ENCODE data around the gene CHIA. TPM values are rescaled to one million over a fixed set of nuclear protein-coding genes. Genes with fewer than 3 reads are reported as not detected.

Gene CHIA
- total RNA-seq: not detected in 2 replicates

DNA sequence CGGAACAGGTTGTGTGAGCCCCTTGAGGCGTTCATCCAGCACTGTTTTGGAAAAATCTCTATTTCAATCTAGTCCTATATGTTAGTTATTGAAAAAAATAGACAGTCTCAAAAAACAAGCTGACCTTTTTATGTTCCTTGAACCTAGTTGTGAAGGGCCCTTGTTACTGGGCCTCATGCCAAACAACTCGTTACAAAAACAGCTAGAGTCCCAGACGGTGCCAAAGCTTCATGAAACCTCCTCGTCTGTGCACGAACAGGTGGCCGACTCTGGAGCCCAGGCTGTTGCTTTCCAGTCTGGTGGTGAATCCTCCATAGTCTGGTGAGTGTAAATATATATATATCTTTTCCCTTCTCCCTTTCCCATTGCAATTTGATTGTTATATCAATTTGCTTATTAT is at the start of gene CHIA:
CHIA (plus strand) TSS at position 222 of the 400 bp plus-strand sequence. CDS start 19,617 bp downstream, outside the sequence.
- Mint-ChIP-seq H3K27ac (no peak within 1 kb of the TSS), H3K27me3 (ENCODE audit: insufficient read depth) (peaks cover 3% of the 10 kb centered on the region), H3K9me3 (peaks cover 4% of the 10 kb centered on the region), H3K4me3 (no peak within 1 kb of the TSS), H3K36me3 (ENCODE audit: low read depth) (no peaks in the 10 kb centered on the region), H3K4me1 (ENCODE audit: low read depth) (peaks cover 5% of the 10 kb centered on the region)
- intact Hi-C loops (cut with micrococcal nuclease): no loop called here
- DNase-seq (ENCODE audit: low spot score): no peak

DNA sequence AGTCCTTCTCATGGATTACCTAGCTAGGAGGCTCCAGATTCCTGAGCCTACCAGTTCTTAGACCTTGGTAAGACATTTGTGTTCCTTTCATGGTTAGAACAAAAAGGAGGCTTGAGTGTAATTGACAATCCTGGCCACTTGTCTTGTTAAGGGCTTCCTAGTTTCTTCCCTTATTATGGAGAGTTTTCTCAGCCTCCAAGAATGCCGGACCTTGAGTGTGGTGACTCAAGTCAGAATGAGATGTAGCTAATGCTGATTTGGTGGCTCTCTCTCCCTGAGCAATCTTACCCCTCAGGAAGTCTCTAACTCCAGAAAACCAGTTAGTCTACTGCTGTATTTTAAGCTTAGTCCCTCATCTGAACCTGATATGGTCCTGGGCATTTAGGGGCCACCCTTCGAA is 48.9 kb upstream of the CHIA start:
- DNase-seq (ENCODE audit: low spot score): no peak
- H3K36me3 Mint-ChIP-seq (ENCODE audit: low read depth): peaks cover 40% of the 10 kb centered on the region

DNA sequence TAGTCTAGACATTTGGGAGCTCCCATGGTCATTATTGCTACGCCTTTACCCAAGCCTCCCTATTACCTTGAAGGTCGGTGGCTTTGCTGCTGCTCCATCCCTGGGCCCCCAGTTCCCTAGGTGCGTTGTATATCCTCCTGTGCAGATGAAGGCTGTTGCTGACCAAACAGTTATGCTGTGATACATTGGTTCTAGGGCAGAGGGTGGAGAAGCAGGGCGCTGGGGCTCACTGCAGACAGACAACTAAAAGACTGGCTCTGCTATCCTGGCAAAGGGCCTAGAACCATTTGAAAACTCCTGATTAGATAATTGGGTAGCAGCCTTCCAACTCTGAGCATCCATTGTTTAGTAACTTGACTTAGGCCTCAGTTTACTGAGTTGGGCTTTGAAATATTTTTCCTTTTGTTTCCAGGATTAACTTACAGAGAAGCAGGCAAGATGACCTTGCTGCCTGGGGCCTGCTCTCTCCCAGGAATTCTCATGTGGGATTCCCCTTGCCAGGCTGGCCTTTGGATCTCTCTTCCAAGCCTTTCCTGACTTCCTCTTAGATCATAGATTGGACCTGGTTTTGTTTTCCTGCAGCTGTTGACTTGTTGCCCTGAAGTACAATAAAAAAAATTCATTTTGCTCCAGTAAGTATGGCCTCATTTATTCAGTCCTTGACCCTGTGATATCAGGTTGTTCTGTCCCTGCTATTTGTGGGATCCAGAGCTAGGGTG is 47.7 kb upstream of the CHIA start:
- DNase-seq (ENCODE audit: low spot score): no peak
- no peaks in the 10 kb centered on the region for H3K27me3 Mint-ChIP-seq (ENCODE audit: insufficient read depth)
- no peak overlapping the region for H3K27ac Mint-ChIP-seq
- intact Hi-C loops (cut with micrococcal nuclease): no loop called here
- H3K36me3 Mint-ChIP-seq (ENCODE audit: low read depth): peaks cover 31% of the 10 kb centered on the region
- no peaks in the 10 kb centered on the region for H3K9me3 Mint-ChIP-seq
- no peaks in the 10 kb centered on the region for H3K4me1 Mint-ChIP-seq (ENCODE audit: low read depth)
- no peak overlapping the region for H3K4me3 Mint-ChIP-seq

More for the DNA sequence above, 48.9 kb upstream of the CHIA start:
- H3K4me1 Mint-ChIP-seq (ENCODE audit: low read depth): no peaks in the 10 kb centered on the region
- no peak overlapping the region for H3K27ac Mint-ChIP-seq
- no peaks in the 10 kb centered on the region for H3K9me3 Mint-ChIP-seq
- no peak overlapping the region for H3K4me3 Mint-ChIP-seq
- no peaks in the 10 kb centered on the region for H3K27me3 Mint-ChIP-seq (ENCODE audit: insufficient read depth)
- intact Hi-C loops (cut with micrococcal nuclease): no loop called here

DNA sequence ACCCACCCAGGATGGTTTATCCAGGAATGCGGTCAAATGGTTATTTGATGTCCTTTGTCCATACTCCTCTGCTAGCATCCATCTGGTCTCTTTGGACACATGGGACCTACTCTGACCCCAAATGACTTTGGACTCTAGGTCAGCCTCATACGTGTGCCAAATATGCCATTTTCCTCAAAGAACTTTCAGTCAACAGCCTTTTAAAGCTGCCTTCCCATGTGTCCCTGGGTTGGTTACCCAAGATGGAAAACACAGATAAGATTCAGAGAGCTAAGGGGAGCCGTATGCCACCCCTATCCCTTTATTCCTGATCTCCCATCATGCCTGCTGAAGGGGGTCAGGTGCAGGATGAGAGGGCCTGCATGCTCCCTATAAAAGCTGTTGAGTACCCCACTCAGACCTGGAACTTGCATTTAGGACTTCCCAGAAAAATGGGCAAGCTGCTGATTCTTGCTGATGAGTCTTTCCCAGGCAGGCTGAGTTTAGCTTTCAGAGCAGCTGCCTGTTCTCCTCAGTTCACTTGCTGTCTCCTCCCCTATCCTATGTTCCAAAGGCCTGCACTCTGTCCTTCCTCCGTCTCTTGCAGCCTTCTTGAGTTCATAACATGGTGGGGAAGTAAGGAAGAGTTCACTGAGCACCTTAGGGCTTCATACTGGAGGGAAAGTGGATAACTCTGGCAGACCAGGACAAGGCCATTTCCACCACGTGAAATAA is 43.4 kb upstream of the CHIA start:
- peaks cover 9% of the 10 kb centered on the region for H3K4me1 Mint-ChIP-seq (ENCODE audit: low read depth)

DNA sequence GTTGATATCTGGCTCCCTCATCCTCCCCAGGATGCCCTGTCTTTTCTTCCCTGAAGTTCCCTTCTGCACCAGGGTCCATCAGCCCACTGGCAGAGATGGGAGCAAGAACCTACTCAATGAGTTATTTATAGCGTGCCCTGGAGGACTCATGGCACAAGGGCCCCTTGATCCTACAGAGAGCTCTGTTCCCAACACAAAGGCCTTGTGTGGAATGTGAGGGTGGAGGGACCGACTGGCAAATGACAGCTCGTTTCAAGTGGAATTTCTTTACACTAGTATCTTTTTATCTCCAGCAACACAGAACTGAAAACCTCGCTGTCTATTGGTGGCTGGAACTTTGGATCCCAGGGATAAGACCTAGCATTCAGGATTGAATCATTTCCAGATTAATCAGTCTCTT is 40.7 kb upstream of the CHIA start:
- no peak overlapping the region for H3K27ac Mint-ChIP-seq
- H3K4me3 Mint-ChIP-seq: no peak overlapping the region
- H3K4me1 Mint-ChIP-seq (ENCODE audit: low read depth): peaks cover 9% of the 10 kb centered on the region
- H3K36me3 Mint-ChIP-seq (ENCODE audit: low read depth): no peaks in the 10 kb centered on the region
- no peak for DNase-seq (ENCODE audit: low spot score)
- peaks cover 3% of the 10 kb centered on the region for H3K27me3 Mint-ChIP-seq (ENCODE audit: insufficient read depth)
- intact Hi-C loops (cut with micrococcal nuclease): no loop called here
- H3K9me3 Mint-ChIP-seq: no peaks in the 10 kb centered on the region

More for the DNA sequence above, 43.4 kb upstream of the CHIA start:
- no peak overlapping the region for H3K4me3 Mint-ChIP-seq
- no peaks in the 10 kb centered on the region for H3K9me3 Mint-ChIP-seq
- H3K27me3 Mint-ChIP-seq (ENCODE audit: insufficient read depth): no peaks in the 10 kb centered on the region
- peaks cover 2% of the 10 kb centered on the region for H3K36me3 Mint-ChIP-seq (ENCODE audit: low read depth)
- DNase-seq (ENCODE audit: low spot score): no peak
- intact Hi-C loops (cut with micrococcal nuclease): no loop called here
- H3K27ac Mint-ChIP-seq: no peak overlapping the region

DNA sequence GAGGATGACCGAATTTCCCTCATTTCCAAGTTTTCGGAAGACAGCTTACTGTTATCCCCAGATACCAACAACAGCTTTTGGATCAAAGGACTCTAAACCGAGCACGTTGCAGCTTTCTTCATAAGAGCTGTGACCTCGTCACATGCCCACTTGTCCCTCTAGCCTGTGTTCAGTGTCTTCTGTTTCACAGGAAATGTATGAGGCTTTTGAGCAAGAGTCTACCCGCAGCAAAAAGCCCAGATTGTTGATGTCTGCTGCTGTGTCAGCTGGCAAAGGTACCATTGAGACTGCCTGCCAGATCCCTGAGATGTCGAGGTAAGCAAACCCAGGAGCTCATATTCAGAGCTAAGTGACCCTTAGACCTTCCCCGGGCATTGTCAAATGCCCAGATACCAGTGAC is 39.1 kb upstream of the CHIA start:
- Mint-ChIP-seq H3K4me1 (ENCODE audit: low read depth) (peaks cover 9% of the 10 kb centered on the region), H3K9me3 (no peaks in the 10 kb centered on the region), H3K36me3 (ENCODE audit: low read depth) (no peaks in the 10 kb centered on the region), H3K27me3 (ENCODE audit: insufficient read depth) (peaks cover 6% of the 10 kb centered on the region), H3K27ac (no peak overlapping the region), H3K4me3 (no peak overlapping the region)
- DNase-seq (ENCODE audit: low spot score): no peak
- intact Hi-C loops (cut with micrococcal nuclease): no loop called here

DNA sequence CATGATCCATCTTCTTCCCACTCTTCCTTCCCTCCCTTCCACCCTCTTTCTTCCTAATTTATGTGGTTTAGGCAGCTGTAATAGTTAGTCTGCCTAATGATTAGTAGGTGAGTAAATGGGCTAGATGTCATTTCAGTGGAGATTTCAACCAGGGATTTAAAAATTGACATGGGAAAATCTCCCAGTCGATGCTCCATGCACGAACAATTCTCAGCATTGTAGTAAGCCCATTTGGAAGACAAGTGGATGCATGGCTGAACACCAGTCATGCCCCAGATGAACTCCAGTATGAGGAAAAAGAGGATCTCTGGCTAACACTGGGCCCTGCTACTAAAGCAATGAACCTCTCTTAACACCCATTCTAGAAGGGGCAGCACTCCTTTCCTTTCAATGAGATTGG is 37.9 kb upstream of the CHIA start:
- H3K4me3 Mint-ChIP-seq: no peak overlapping the region
- DNase-seq (ENCODE audit: low spot score): no peak
- H3K36me3 Mint-ChIP-seq (ENCODE audit: low read depth): no peaks in the 10 kb centered on the region
- intact Hi-C loops (cut with micrococcal nuclease): no loop called here
- no peak overlapping the region for H3K27ac Mint-ChIP-seq
- H3K4me1 Mint-ChIP-seq (ENCODE audit: low read depth): peaks cover 9% of the 10 kb centered on the region
- H3K9me3 Mint-ChIP-seq: no peaks in the 10 kb centered on the region
- peaks cover 7% of the 10 kb centered on the region for H3K27me3 Mint-ChIP-seq (ENCODE audit: insufficient read depth)

DNA sequence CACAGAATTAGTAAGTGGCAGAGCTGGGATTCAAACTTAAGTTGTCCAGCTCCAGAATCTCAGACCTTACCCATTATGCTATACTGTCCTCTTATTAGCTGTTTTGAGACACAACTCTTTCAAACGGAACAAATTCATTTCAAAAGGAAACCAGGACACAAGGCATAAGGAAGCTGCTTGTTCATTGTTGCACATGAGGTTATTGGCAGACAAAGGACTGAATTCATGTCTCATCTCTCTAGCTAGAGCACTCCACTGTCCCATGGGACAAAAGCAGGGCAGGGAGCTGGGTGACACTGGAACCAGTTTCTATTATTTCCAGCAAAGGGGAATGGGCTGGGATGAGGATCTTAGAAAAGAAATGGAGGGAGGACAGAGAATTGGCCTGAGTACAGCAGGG is 36.8 kb upstream of the CHIA start:
- Mint-ChIP-seq H3K4me3 (no peak overlapping the region), H3K4me1 (ENCODE audit: low read depth) (peaks cover 9% of the 10 kb centered on the region), H3K36me3 (ENCODE audit: low read depth) (no peaks in the 10 kb centered on the region), H3K27me3 (ENCODE audit: insufficient read depth) (peaks cover 7% of the 10 kb centered on the region), H3K9me3 (no peaks in the 10 kb centered on the region), H3K27ac (no peak overlapping the region)
- intact Hi-C loops (cut with micrococcal nuclease): no loop called here
- no peak for DNase-seq (ENCODE audit: low spot score)

DNA sequence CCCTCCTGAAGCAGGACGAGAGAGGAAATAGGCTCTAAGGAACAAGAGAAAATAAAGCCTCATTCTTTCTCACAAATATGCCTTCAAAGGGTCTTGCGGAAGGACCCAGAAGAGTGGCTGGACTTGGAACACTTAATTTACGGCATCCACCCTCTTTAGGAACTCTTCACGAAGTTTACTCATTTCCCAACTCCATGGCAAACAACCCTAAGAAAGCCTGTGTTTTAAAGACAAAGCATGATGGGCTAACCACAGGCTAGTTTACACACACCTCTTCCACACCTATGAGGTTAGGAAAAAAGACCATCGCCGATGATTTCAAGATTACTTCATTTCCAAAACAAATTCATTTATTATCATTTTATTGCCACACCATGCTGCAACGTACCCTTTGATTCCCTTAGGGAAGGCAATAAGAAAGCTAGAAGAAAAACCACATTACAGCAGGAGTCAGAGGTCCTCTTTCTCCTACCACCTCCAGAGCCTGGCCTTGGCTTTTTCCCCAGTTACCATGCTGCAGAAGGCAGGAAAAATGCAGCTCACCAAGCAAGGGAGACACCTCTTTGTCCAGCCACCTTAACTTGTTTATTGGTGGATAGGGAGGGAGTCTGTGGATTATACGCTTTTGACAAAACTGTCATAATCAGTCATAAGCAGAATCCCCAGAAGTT is 33.5 kb upstream of the CHIA start:
- H3K36me3 Mint-ChIP-seq (ENCODE audit: low read depth): no peaks in the 10 kb centered on the region
- H3K27ac Mint-ChIP-seq: no peak overlapping the region
- H3K27me3 Mint-ChIP-seq (ENCODE audit: insufficient read depth): peaks cover 11% of the 10 kb centered on the region
- H3K4me3 Mint-ChIP-seq: no peak overlapping the region
- intact Hi-C loops (cut with micrococcal nuclease): no loop called here
- DNase-seq (ENCODE audit: low spot score): no peak
- peaks cover under 1% of the 10 kb centered on the region for H3K4me1 Mint-ChIP-seq (ENCODE audit: low read depth)
- no peaks in the 10 kb centered on the region for H3K9me3 Mint-ChIP-seq

DNA sequence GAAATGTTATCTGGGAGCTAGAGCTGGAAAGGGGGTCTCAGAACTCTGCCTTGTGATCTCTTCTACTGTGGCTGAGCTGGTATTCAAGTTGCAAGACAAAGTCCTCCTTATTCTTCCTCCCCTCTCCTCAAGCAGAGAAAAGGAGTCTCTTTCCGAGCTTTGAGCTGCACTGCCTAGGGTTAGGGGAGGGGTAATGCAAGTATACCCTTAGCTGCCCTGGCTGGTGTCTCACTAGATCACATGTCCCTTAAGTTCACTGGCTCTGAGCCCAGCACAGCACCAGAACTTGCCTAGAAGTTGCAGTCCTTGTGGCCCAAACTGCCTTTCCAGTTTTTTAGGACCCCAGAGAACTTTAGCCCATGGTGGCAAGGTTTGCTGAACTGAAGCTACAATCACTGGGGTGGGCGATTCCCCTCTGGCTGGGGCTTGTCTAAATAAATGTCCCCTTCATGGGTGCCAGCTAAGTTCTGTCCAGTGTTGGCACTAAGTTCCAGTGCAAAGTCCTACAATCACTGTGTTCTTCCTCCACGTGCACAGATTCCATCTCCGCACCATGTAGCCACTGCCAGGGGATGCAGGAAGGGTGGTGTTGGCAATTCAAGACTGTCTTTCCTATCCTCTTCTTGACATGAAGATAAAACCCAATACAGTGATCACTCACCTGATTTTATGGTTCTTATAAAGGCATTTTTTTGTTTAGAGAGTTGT is 22.7 kb upstream of the CHIA start:
- intact Hi-C loops (cut with micrococcal nuclease): no loop called here
- no peak for DNase-seq (ENCODE audit: low spot score)
- no peak overlapping the region for H3K27ac Mint-ChIP-seq
- peaks cover 37% of the 10 kb centered on the region for H3K27me3 Mint-ChIP-seq (ENCODE audit: insufficient read depth)
- no peak overlapping the region for H3K4me3 Mint-ChIP-seq
- H3K36me3 Mint-ChIP-seq (ENCODE audit: low read depth): peaks cover 3% of the 10 kb centered on the region
- H3K4me1 Mint-ChIP-seq (ENCODE audit: low read depth): no peaks in the 10 kb centered on the region
- H3K9me3 Mint-ChIP-seq: peaks cover 9% of the 10 kb centered on the region

DNA sequence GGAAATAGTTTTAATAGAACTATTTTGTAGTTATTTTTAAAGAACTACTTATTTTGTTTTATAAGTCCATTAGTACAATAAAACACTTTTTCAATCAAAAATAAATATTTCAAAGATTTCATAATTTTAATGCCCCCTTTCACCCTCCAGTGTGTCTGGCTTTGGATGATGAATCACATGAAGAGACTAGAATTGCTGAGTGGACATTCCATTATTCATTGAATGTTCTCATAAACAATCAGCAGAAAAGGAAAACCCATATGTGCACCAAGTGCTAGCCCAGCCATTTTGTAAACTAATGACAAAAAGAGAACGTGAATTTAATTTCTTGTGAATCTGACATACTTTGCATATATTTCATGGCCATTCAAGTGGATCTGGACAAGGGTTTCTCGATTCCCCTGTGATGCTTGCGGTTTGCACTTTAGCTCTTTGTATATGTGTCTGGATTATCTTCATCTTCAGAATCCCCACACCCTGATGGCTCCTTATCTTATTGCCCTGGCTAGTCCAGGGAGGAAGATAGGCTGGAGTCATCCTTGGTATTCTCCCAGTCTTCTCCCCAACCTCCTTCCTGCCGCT is 20.7 kb upstream of the CHIA start:
- Mint-ChIP-seq H3K36me3 (ENCODE audit: low read depth) (peaks cover 3% of the 10 kb centered on the region), H3K4me1 (ENCODE audit: low read depth) (peaks cover 8% of the 10 kb centered on the region), H3K27ac (no peak overlapping the region), H3K9me3 (peaks cover 9% of the 10 kb centered on the region), H3K27me3 (ENCODE audit: insufficient read depth) (peaks cover 28% of the 10 kb centered on the region), H3K4me3 (no peak overlapping the region)
- intact Hi-C loops (cut with micrococcal nuclease): loop anchor here (5.0 to 10.0 kb wide), 2 partner anchors 132 to 305 kb away; partner anchors contain the start of gene LRIF1
- no peak for DNase-seq (ENCODE audit: low spot score)

DNA sequence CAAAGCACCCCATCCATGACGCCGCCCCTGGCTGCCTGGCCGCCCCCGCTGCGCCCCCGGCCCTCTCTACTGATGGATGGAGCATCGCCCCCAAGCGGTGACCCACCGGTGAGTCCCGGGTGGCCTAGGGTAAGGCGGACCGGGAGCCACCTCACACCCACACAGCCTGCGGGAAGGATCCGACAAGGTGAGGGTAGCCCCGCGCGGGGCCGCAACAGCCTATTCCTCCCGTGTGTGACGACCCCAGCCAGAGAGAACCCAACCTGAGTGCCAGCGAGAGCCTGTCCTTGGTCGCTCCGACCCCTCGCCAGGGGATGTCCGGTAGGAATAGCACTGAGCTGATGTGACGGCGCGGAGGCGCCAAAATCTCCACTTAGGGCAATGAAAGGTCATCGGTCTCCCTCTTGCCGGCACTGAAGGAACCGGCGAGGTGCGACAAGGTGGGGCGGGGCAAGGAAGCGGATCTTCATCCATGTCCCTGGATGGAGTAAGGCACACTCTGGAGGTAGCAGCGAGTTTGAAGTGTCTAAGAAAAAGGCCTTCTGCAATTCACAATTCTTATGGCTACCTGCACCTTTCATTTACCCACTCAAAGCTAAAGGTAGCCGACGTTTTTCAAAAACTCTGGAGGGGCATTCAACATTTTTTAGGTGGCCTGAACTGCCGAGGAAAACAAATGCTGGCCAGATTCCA is 19.7 kb upstream of the CHIA start:
- H3K27ac Mint-ChIP-seq: no peak overlapping the region
- H3K36me3 Mint-ChIP-seq (ENCODE audit: low read depth): peaks cover 4% of the 10 kb centered on the region
- H3K4me3 Mint-ChIP-seq: no peak overlapping the region
- H3K9me3 Mint-ChIP-seq: peaks cover 4% of the 10 kb centered on the region
- intact Hi-C loops (cut with micrococcal nuclease): loop anchor here (5.0 to 10.0 kb wide), 2 partner anchors 131 to 306 kb away; partner anchors contain the start of gene LRIF1
- H3K4me1 Mint-ChIP-seq (ENCODE audit: low read depth): peaks cover 18% of the 10 kb centered on the region
- peaks cover 28% of the 10 kb centered on the region for H3K27me3 Mint-ChIP-seq (ENCODE audit: insufficient read depth)
- no peak for DNase-seq (ENCODE audit: low spot score)
